NT2/D1 (cell line): Measurements from ENCODE around the gene POU4F1.

ENCODE experiments used
- DNase-seq: peaks from one replicate; pipeline ENCODE4 v3.0.0-alpha.2; 2011; ENCODE audit warnings: low read depth, low spot score
- H3K27me3 ChIP-seq: 2 replicates; pipeline ENCODE4 v1.6.0; 2011; ENCODE audit warnings: mild to moderate bottlenecking; ENCODE audit not compliant: insufficient read length, insufficient read depth
- H3K36me3 ChIP-seq: 2 replicates; pipeline ENCODE4 v1.6.1; 2011; ENCODE audit warnings: mild to moderate bottlenecking, low read length, mixed read lengths; ENCODE audit not compliant: insufficient read depth, insufficient read length
- H3K4me1 ChIP-seq: 2 replicates; pipeline ENCODE4 v1.5.1; 2011; ENCODE audit not compliant: insufficient read depth, insufficient read length
- H3K4me3 ChIP-seq: 2 replicates; pipeline ENCODE4 v1.5.1; 2011; ENCODE audit warnings: low read depth; ENCODE audit not compliant: insufficient read length
- H3K9ac ChIP-seq: 2 replicates; pipeline ENCODE4 v1.6.0; 2011; ENCODE audit warnings: low read depth; ENCODE audit not compliant: insufficient read length
- H3K9me3 ChIP-seq: 2 replicates; pipeline ENCODE4 v1.5.1; 2011; ENCODE audit warnings: mild to moderate bottlenecking, low read length; ENCODE audit not compliant: insufficient read depth
- SUZ12 ChIP-seq: IDR thresholded peaks from 2 replicates; pipeline ENCODE4 v1.6.1; 2011; ENCODE audit not compliant: insufficient read length, insufficient read depth; ENCODE audit errors: extremely low read depth
- YY1 ChIP-seq: IDR thresholded peaks from 2 replicates; pipeline ENCODE4 v1.6.1; 2011; ENCODE audit not compliant: insufficient read length, insufficient read depth
- ZNF274 ChIP-seq: IDR thresholded peaks from 2 replicates; pipeline ENCODE4 v1.6.1; 2011; ENCODE audit warnings: mild to moderate bottlenecking, low read depth, low read length

The POU4F1 gene

DNA sequence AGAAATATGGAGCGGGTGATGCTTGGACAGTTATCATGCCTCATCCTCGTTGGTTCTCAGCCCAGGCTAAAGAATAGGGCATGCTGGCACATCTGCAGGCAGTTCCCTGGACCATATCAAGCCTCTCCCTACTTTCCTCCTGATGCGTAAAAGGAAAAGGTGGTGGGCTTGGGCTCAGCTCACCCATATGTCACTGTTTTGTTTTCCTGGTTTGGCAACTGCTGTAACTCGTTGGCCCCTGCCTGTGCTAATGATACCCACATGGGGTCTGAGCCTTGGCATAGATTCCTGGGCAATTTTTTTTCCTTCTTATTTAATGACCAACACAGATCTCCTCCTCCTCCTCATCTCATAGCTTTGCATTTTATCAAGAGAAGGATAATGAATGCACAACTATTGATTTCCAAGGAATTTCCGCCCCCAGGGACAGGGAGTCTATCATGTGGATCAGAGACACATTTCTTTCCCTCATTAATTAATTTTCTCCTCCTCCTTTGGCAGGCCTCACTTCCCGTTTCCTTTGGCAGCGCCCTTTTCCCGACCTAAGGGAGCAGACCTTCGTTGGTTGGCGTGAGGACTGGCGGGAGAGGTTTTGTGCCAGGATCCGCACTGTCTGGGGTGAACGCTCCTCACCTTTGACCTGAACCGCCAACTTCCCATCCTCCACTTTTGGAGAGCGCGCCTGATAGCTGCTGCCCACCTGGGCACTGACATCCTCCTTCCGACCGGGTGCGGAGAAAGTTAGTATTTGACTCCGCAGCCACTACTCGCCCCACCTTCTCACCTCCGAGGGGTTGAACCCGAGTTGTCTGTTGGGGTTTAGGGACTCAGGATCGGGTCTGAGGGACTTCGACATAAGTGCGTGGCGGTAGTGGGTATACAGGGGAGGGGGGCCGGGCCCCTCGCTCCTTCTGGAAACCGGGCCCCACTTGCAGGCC is 3.4 kb upstream of the POU4F1 start:
- no peaks in the 10 kb centered on the region for H3K9me3 ChIP-seq
- H3K9ac ChIP-seq, result no peak overlapping the region
- TF ChIP-seq SUZ12 (peak; percentile 62), YY1 (no peak), ZNF274 (no peak)
- H3K4me3 ChIP-seq, result no peak overlapping the region
- no peaks in the 10 kb centered on the region for H3K36me3 ChIP-seq
- DNase-seq, result no peak
- peaks cover 97% of the 10 kb centered on the region for H3K27me3 ChIP-seq
- peaks cover 8% of the 10 kb centered on the region for H3K4me1 ChIP-seq

DNA sequence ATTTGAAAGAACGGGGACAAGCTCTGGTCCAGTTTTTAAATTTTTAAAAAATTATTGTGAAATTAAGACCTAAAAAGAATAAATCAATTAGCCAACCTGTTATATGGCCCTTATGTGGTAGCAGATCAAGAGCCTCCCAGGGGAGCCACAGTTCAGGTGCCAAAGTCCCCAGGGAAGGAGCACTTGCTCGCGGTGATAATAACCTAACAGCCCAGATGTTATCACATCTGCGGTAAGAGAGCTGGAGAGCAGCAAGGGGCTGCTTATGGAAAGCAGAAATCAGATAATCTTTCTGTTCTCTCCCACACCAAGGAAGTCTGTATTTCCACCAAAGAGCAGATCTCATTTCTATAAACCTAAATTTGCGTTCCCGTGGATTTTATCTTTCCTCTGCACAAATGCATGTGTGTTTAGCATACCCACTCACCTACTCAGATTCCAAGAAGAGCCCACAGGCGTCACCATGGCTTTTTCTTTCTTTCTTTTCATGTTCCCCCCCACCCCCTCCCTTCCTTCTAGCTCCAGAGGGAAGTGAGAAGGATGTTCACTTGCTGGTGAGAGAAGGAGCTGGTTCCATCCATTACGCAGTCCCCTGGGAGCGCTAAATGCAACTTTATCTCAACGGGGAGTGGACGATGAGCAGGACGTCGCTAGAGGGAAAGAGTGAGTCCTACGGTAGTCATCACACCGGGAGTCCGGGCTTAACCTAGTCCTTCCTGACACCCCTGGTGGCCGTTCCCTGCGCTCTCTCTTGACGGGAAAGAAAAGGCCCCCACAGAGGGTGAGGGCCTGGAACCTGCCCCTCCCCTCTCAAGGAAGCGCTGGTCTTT is 1.6 kb upstream of the POU4F1 start:
- peaks cover 10% of the 10 kb centered on the region for H3K4me1 ChIP-seq
- no peak overlapping the region for H3K4me3 ChIP-seq
- no peaks in the 10 kb centered on the region for H3K36me3 ChIP-seq
- DNase-seq, result no peak
- no peak for TF ChIP-seq YY1
- no peak for TF ChIP-seq ZNF274
- no peak for TF ChIP-seq SUZ12
- no peaks in the 10 kb centered on the region for H3K9me3 ChIP-seq
- peaks cover 96% of the 10 kb centered on the region for H3K27me3 ChIP-seq
- no peak overlapping the region for H3K9ac ChIP-seq

- peaks cover 96% of the 10 kb centered on the region for H3K27me3 ChIP-seq
- peaks cover 9% of the 10 kb centered on the region for H3K4me1 ChIP-seq
- no peaks in the 10 kb centered on the region for H3K9me3 ChIP-seq
- H3K4me3 ChIP-seq, result peak overlapping the region; percentile 39
- peak overlapping the region; percentile 42 for H3K9ac ChIP-seq
- no peaks in the 10 kb centered on the region for H3K36me3 ChIP-seq
- DNase-seq, result no peak
- TF ChIP-seq YY1, result no peak
- TF ChIP-seq SUZ12, result no peak
- TF ChIP-seq ZNF274, result no peak
Measured at GRCh38 chr13:78602561-78603239, 652 bp downstream of the POU4F1 start.

DNA sequence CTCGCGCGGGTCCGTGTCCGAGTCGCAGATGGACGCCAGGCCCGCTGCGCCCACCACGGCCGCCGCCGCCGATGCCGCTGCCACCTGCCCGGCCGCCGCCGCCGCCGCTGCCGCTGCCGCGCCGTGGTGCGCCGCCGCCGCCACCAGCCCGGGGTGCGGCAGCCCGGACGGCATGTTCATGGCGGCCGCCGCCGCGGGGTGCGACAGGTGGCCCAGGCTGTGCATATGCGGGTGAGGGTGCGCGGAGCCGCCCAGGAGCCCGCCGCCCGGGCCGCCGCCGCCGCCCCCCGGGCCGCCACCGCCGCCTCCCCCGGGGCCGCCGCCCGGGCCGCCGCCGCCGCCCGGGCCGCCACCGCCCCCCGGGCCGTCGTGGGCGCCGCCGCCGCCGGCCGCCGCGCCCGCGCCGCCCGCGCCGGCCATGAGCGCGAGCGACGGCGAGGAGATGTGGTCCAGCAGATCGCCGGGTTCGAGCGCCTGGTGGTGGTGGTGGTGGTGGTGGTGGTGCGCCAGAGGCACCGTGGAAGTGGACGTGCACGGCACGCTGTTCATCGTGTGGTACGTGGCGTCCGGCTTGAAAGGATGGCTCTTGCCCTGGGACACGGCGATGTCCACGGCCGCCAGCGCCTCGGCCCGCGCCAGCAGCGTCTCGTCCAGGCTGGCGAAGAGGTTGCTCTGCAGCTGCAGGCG is 1.3 kb downstream of the POU4F1 start:
- Histone ChIP-seq H3K27me3 (peaks cover 96% of the 10 kb centered on the region), H3K36me3 (no peaks in the 10 kb centered on the region), H3K4me1 (peaks cover 9% of the 10 kb centered on the region), H3K4me3 (peak overlapping the region; percentile 26), H3K9me3 (no peaks in the 10 kb centered on the region), H3K9ac (no peak overlapping the region)
- TF ChIP-seq ZNF274 (no peak), YY1 (no peak), SUZ12 (no peak)
- DNase-seq, result no peak

- Histone ChIP-seq H3K36me3 (no peaks in the 10 kb centered on the region), H3K9me3 (no peaks in the 10 kb centered on the region), H3K9ac (no peak overlapping the region), H3K4me3 (peak overlapping the region; percentile 21), H3K4me1 (peaks cover 9% of the 10 kb centered on the region), H3K27me3 (peaks cover 96% of the 10 kb centered on the region)
- no peak for TF ChIP-seq ZNF274
- no peak for TF ChIP-seq YY1
- no peak for TF ChIP-seq SUZ12
- no peak for DNase-seq
Measured at GRCh38 chr13:78601124-78601873, 2.1 kb downstream of the POU4F1 start.

DNA sequence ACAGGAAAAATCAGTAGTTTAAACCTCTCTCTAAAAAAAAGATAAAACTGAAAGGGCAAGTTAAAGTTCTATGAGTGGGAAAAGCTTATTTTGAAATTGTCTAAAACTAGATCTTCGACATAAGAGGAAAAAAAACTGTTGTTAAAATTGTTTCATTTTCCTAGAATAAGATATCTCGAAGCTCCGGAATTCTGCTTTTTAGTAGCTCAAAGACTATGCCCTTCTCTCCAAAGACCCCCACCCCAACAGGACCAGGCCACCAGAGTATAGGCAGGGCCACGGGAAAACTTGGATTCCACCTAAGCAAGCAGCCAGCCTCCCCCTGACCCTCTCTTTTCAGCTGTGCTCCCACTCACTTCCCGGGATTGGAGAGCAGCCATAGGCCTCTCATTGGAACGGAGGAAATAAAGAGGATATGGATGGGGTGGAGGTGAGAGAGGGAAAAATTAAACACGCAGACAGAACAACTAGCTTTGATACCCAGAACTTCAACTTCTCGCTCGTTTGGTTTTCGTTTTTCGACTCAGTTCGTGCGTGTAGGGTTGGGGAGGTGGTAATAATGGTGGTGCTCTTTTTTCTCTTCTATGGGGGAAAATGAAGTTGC is 3.0 kb downstream of the POU4F1 start:
- TF ChIP-seq ZNF274 (no peak), SUZ12 (peak; percentile 28)
- H3K9ac ChIP-seq, result no peak overlapping the region
- peaks cover 9% of the 10 kb centered on the region for H3K4me1 ChIP-seq
- DNase-seq, result no peak
- H3K27me3 ChIP-seq, result peaks cover 96% of the 10 kb centered on the region
- no peaks in the 10 kb centered on the region for H3K9me3 ChIP-seq
- H3K4me3 ChIP-seq, result no peak overlapping the region
- no peaks in the 10 kb centered on the region for H3K36me3 ChIP-seq
